Activated CD4-positive, alpha-beta T cell treated with anti-CD3 and anti-CD28 coated beads, Interleukin-2, Interleukin-6, amounts not matched to agents 100 ng/mL and 50 ng/mL, durations not matched to agents 16 hours and 8 hours (primary cell): ENCODE results near the gene CLEC2B.

Experiments used
- DNase-seq: peaks from one replicate; pipeline ENCODE4 v3.0.0-alpha.2; 2020

The CLEC2B gene

DNA sequence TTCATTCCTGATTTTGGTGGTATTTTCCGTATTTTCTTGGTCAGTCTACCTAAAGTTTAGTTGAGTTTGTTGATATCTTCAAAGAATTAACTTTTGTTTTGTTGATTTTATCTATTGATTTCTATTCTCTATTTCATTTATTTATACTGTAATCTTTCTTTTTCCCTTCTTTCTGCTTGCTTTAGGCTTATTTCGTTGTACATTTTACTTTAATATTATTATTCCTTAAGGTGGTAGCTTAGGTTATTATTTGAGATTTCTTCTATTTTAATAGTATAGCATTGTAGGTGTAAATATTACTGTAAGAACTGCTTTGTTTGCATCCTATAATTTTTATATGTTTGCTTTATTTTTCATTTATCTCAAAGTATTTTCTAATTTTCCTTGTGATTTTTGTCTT, 63.3 kb downstream of the CLEC2B start:
- no peak for DNase-seq
